ENCODE results near the gene PRPF40B. TPM values are rescaled to one million over a fixed set of nuclear protein-coding genes. Genes with fewer than 3 reads are reported as not detected.

The PRPF40B gene
- total RNA-seq: 3.7 and 4.6 TPM in 2 replicates

GRCh38 chr12:49623142-49623904 is at the start of gene PRPF40B:
TSS of gene PRPF40B (plus strand) at chr12:49623561. CDS start at chr12:49623591, 30 bp downstream.

GRCh38 chr12:49605539-49605938 is 17.8 kb upstream of the PRPF40B start, which contains the start of gene FAM186B:
TSS of gene FAM186B (minus strand) at chr12:49605639. CDS start at chr12:49605477, 162 bp downstream.

Small RNA genes within 50 kb of the gene (small RNA-seq; reads per million reads assigned to genes)
- gene HIGD1AP9 (not detected), gene POLR2KP1 (not detected), gene RNU6-834P (not detected)

Other genes with a start within 250 kb of the PRPF40B start
- under 0.01 TPM in 1 of 2 replicates, not detected in the other for gene KCNH3, start 84.5 kb upstream of the PRPF40B start, total RNA-seq
- gene MCRS1, start 55.4 kb upstream of the PRPF40B start, total RNA-seq: 68.9 and 78.4 TPM in 2 replicates
- 0.48 and 0.65 TPM in 2 replicates for gene FAM186B, start 17.9 kb upstream of the PRPF40B start, total RNA-seq
- gene FMNL3, start 83.8 kb downstream of the PRPF40B start, total RNA-seq: 135 and 136 TPM in 2 replicates
- gene TMBIM6, start 118.0 kb downstream of the PRPF40B start, total RNA-seq: 376 and 434 TPM in 2 replicates
- 28.2 and 37.2 TPM in 2 replicates for gene NCKAP5L, start 204.9 kb downstream of the PRPF40B start, total RNA-seq
- 2.6 and 3.4 TPM in 2 replicates for gene BCDIN3D, start 219.5 kb downstream of the PRPF40B start, total RNA-seq

Data from vein endothelial cell (primary cell).